Measurements from ENCODE around the gene TIMP2.
"Not testable (repeated sequence)": the region's sequence is repeated elsewhere in the genome, so short reads cannot be mapped to it uniquely, and the experiment has no call there.

The TIMP2 gene

DNA sequence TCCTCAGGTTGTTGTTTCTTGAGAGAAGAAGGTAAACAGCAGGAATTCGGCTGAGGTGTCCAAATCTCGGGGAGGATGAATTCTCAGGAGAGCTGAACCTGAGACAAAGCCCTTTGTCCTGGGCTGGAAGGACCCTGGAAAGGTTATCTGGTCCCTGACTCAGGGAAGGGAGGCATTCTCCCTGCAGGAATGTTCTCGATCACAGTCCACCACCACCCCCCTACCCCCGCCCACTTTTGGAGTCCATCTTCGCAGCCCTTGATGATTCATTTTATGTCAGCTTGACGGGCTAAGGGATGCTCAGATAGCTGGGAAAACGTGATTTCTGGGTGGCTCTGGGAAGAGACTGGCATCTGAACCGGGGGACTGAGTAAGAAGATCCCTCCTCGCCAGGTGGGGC is 20.8 kb downstream of the TIMP2 start:
- no peak for DNase-seq

DNA sequence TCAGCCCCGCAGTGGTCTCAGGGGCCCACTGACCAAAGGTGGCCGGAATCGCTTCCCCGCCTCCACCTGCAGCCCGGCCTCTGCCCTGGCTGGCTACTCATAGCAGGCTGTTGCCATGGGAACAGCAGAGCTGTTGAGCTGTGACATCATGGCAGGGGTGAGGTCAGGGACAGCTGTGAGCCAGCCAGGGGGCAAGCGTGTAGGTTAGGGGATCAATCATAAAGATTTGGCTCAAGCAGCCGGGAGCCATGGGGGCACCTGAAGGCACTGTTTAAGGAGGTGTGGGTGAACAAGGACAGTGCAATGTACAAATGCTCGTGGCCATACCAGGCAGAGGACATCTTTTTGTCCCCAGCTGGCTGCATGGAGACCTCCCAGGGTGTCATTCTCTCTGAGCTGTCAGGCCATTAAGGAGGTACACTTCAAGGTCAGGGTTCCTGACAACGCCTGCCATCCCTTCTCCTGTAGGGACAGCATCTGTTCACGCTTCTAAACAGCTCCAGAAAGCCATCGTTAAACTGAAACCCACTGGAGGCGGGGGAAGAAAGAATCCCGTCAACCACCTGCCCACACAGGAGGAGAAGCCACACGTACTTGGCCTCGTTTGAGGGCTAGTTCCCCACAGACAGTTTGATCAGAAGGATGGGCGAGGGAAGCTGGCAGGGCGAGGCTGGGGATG is 21.9 kb downstream of the TIMP2 start, which contains the start of gene CEP295NL:
Gene CEP295NL, minus strand, starts transcription at position 101 of the 679 bp plus-strand sequence. CDS start 1,373 bp downstream, outside the sequence.
- DNase-seq = peak; percentile 56

DNA sequence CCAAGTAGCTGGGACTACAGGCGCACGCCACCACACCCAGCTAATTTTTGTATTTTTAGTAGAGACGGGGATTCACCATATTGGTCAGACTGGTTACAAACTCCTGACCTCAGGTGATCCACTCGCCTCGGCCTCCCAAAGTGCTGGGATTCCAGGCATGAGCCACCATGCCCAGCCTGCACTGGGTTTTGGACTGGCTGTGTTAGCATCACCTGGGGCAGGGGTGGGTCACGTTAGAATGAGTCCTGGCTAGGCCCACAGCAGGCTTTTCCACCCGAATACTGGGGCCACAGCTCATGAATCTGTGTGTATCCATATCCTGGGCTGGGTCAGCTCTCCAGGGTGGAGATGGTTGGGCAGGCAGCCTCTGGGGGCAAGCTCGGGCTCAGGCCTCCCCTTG is 23.0 kb downstream of the TIMP2 start:
- not testable (repeated sequence) for DNase-seq

DNA sequence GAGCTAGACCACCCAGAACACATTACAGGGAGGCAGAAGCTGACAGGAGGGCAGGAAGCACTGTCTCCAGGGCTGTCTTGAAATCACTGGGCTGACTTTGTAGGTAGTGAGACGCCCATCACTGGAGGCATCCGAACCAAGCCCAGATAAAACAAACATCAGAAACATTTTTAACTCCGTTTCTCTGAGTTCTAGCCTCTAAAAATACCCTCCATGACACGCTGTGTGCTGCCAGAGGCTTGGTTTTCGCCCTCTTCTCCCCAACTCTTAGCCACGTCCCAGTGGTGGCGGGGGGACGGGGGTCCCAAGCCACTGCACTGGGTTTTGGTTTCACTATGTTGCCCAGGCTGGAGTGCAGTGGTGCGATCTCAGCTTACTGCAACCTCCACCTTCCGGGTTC is 23.4 kb downstream of the TIMP2 start:
- DNase-seq = no peak

DNA sequence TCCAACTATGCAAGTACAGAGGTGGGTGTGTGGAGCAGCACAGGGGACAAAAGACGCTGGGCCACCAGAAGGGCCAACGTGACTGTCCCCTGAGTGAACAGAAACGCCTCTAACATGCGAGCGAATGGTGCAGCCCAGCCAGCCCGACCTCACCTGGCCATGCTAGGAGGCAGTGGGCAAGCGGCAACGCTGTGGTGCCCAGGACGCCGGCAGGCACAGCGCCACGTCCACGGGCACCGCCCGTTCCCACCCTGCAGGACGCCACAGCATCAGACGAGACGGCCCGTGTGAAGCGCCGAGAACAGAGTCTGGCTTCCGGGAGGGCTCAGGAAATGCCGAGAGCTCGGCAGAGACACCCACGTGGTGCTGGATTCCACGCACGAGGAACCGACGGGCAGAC is 24.4 kb downstream of the TIMP2 start:
- no peak for DNase-seq

DNA sequence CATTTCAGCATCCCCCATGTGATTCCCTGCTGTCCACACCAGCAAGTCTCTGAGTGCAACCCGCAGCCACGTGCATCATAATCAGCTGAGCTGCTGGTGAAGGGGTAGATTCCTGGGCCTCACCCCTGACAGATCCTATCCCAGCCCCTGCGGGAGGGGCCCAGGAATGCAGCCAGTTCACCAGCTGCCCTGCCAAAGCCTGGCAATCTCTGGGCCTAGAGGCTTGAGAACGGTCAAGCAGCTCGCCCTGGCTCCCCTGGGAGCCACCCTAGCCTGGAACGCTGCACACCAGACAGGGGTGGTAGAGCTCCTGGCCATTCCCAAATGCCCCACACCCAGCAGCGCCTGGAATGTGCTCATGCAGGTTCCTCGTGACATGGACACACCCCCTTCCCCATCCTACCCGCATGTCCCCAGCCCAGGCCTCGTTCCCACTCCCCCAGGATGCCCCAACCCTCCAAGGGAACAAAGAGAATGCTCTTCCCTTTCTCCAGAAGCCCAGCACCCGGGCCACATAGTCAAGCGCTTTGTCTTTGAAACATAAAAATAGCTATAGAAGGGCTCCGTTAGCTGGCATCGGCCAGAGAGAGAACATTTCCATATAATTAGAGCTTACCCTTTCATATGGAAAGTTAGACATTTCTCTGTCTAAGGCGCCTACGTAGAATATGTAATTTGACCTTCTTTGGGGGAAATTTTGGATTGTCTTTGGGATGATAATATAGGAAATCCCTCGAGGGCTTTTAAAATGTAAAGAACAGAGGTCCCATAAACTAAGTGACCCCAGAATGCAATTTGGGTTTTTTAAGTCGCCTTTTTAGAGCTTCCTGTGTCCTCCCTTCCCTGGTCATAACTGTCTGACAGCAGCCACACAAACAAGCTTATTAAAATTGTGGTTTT is 25.6 kb downstream of the TIMP2 start:
- no peak for DNase-seq

DNA sequence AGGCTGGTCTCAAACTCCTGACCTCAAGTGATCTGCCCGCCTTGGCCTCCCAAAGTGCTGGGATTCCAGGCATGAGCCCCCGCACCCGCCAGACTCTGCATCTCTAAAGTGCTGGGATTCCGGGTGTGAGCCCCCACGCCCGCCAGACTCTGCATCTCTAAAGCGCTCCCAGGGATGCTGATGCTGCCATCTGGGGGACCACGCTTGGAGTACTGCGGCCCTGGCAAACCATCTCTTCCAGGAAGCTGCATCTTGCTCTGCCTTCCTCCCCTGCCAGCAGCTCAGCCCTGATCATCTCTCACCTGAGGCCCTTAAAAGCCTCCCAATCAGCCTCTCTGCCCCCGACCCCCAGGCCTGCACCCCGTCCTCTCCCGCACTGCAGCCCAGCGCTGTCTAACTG is 26.2 kb downstream of the TIMP2 start:
- no peak for DNase-seq

DNA sequence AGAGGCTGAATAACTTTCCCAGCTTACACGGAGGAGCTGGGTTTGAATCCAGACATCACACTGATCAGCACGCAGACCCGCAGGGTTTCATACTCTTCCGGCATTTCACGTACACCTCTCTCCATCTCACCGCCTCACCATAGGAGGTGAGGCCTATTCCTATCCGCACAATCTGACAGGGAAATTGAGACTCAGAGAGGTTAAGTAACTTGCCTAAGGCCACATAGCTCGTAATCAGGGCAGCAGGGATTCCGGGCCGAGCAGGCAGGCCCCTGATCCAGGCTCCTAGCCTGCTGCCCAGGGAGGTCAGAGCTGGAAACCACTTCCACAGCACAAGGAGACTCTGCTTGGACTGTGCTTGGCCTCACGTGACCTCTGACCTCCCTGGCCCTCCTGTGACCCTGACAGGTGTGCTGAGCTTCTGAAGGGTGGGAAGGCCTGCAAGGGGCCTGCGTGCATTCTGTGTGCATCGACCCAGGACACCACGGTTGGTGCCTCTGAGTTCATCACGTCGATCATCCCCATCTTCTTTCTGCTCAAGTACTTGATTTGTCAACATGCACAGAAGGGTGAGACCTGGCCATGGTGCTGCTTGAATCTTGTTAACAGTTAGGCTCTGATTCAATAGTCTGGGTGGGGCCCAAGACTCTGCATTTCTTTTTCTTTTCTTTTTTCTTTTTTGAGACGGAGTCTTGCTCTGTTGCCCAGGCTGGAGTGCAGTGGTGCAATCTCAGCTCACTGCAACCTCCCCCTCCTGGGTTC is 26.9 kb downstream of the TIMP2 start:
- no peak for DNase-seq

DNA sequence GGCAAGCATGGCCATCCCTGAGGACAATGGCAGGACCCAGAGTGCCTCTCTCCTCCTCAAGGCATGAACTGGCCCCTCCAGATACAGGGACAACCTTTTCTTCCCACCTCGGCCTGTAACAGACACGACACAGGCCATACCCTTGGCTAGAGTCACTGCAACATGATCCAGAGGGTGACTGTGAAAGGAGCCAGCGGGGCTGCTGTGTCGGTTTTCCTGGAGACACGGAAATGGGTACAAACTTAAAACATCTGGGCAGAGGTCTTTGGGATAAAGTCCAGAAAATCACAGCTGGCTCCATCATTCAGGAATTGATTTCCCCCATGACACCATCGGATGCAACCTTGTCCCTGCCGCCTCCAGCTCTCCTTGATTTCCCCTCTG is 27.5 kb downstream of the TIMP2 start:
- DNase-seq = no peak

DNA sequence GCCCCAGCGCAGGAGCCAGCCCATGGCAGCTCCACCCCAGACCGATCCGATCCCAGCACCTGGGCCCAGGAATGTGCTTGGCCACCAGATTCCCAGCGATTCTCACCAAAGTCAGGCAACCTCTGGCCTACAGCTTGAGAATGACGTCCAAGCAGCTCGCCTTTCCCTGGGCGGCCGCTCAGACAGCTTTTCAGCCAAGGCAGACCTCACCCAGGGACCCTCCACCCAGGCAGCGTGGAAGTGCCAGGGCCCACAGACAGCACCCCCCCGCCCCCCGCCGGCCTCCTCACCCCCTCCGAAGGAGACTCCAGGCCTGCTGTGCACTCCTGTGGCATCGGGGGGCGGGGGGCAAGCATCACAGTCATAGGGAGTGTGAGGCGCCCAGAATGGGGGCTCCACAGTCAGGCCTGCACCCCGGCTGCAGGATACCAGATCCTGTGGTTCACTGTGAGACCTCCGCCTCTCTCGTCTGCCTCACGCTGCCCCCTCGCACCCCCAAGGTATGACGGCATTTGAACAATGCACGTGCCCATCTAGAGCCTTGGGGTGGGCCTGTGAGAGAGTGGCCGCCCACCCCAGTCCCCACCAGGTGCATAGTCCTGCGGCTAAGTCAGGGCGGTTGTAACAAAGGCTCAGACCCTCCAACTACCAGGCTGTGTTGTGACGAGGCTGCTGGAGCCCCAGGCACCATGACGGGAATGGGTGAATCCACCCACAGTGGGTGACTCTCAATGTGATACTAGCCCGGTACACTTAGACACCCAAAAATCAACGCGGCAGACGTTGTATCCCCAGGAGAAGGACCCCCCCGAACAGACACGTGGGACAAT is 28.1 kb downstream of the TIMP2 start:
- no peak for DNase-seq

DNA sequence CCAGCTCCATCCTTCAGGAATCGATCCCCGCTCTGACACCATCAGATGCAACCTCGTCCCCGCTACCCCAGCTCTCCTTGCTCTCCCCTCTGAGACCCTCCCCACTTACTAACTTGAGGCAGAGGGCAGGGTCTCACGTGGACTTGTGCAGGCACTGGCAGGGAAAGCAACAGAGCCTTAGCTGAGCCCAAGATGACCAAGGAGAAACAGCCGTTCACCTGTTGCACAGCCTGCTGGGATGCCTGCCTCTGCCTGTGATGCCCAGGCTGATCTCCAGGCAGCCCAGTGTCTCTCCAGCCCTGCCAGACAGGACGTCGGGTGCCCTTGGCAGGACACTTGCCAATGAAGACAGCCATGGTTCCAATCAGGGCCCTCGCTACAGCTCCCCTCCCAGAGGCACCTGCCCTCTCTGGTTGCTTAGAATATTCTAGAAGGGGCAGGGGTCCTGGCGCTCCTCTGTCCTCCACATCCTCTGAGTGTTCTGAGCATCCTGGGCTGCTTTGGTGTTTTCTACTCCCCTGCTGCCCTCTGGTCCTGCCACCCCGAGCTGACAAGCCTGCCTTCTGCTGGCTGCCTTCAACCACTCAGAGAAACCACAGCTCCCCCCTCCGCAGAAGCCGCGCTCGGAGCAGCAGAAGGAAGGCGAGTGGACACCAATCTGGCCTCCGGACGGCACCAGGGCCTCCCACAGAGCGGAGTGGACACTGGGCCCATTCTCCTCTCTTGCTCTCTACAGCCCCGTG is 28.9 kb downstream of the TIMP2 start:
- no peak for DNase-seq

DNA sequence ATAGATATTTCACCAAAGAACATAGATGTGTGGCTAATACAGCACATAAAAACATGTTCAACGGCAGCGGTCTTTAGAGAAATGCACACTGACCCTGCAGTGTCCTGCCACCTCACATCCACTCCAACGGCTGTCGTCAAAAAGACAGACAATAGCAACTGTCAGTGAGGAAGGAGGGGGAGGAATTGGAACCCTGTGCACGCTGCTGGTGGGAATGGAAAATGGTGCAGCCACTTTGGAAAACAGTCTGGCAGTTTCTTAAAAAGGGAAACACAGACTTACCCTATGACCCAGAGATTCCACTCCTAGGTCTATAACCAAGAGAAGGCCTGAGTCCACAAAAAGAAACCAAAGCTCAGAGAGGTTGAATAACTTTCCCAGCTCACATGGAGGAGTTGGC is 29.9 kb downstream of the TIMP2 start:
- DNase-seq = no peak

DNA sequence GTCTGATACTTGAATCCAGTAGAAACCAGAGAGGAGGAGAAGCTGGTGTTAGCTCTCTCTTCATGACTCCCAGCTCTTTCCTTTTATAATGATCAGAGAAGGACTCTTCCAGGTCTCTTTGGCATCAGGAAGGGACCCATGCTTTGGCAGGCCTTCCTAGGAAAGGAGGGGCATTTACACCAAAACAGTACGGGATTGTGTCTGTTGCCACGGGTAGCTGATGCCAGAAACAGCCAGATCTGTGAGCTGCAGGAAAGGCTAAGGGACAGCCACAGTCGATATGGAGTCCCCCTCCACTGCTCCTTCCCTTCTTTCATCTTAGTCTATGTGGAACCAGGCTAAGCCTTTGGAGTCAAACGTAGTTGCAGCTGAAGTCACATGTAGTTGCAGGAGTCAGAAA is 31.5 kb downstream of the TIMP2 start:
- DNase-seq = no peak

DNA sequence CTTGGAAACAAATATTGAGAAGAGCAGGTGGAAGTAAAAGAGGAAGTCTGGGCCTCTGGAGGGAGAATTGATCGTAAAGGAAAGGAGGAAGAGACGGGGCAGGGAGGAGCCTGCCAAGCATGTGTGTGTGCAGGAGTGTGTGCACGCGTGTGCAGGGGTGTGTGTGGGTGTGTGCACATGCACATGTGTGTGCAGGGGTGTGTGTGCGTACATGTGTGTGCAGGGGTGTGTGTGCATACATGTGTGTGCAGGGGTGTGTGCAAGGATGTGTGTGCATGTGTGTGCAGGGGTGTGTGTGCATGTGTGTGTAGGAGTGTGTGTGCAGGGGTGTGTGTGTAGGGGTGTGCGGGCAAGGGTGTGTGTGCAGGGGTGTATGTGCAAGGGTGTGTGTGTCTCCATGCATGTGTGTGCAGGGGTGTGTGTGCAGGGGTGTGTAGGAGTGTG is 32.2 kb downstream of the TIMP2 start:
- no peak for DNase-seq

DNA sequence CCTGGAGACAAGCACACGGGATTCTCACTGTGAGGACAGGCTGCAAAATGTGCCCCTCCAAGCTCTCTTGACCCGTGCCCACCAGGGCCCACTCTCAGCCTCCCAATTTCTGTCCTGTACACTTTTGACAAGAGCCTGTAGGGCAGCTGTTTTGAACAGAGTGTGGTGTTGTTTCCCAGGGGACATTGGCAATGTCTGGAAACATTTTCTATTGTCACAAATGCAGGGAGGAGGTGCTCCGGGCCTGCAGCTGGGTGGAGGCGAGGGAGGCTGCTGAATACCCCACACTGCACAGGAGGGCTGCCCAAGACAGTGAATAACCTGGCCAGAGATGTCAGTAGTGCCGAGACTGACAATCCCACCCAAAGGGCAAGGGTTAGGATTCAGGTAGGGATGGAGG is 32.7 kb downstream of the TIMP2 start:
- DNase-seq = no peak

DNA sequence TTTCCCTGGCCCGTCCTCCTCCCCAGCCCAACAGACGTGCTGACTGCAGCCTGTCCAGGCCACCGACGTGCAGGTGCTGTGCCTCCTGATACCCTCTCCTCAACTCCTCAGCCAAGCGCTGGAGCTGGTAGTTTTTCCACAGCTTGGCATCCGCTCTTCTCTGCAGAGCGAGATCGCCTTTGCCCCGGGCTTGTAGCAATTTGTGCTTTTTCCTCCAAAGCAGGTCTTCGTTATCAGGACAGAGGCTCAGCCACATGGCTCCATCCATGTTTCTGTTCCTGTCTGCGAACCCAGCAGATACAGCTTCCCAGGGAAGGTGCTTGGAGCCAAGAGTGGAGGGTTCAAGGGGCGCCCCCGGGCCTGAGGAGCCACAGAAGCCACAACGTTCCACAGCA is 33.1 kb downstream of the TIMP2 start:
- DNase-seq = no peak

DNA sequence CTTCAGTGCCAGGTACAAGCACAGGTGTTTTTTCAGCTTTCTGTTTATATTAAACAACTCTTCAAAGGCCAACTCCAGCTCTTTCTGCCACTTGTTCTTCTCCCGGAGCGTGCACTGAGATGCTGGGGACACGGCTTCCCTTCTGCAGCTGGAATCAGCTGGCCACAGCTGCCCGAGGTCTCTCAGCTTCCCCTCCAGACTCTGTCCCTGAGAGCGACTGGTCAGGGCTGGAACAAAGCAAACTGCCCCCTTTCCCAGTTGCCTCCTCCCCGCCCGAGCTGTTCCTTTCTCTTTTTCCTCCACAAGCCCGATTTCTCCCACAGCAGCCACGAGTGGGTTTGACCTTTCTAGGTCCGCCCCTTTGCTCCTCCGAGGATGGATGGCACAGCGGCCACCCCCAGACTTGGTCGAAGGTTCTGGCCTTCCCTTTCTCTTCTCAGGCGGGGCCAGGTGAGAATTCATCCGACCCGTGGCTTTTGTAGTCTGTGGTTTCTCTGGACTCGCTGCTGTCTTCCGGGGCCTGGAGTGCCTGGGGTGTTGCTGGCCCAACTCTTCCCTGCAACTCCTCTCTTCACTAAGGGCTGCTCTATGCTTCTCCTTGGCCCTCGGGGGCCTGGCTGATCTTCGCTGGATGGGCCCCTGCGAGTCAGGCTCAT is 33.7 kb downstream of the TIMP2 start:
- DNase-seq = no peak

DNA sequence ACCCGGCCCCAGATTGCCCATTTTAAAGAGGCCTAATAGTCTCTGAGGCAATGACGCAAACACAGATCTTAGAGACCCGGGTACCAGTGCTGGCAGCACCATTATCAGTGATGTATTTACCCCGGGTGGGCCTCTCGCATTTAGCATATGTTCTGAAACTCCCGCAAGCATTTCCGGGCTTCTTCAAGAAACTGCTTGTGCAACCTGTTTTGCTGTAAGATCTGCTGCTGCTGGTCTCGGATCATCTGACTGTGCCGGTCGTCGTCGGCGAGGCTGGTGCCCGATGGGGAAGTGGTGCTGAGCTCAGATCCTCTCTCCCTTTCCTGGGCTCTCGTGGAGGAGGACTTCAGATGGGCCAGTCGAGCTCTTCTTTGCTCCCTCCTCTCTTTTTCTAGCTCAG is 34.7 kb downstream of the TIMP2 start:
- no peak for DNase-seq

DNA sequence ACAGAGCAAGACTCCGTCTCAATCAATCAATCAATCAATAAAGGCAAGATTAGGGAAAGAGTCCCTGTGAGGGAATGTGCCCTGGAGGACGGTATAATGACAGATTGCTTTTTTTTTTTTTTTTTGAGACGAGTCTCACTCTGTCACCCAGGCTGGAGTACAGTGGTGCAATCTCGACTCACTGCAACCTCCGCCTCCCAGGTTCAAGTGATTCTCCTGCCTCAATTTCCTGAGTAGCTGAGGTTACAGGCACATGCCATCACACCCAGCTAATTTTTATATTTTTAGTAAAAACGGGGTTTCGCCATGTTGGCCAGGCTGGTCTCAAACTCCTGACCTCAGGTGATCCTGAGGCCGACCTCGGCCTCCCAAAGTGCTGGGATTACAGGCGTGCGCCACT is 35.1 kb downstream of the TIMP2 start:
- DNase-seq = not testable (repeated sequence)

DNA sequence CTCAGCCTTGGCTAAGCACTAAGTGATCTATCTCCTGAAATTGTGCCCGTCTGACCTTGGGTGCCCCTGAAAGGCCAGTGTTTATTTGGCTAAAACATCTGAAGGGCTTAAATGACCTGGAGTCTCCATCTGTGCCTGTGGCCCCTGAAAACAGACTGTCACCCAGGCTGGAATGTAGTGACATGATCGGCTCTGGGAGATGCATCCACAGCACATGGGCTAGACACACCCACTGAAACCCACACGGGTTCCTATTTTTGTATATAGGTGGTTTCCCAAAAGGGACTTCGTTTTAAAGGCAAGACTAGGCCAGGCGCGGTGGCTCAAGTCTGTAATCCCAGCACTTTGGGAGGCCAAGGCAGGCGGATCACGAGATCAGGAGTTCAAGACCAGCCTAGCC is 35.7 kb downstream of the TIMP2 start:
- DNase-seq = no peak

DNA sequence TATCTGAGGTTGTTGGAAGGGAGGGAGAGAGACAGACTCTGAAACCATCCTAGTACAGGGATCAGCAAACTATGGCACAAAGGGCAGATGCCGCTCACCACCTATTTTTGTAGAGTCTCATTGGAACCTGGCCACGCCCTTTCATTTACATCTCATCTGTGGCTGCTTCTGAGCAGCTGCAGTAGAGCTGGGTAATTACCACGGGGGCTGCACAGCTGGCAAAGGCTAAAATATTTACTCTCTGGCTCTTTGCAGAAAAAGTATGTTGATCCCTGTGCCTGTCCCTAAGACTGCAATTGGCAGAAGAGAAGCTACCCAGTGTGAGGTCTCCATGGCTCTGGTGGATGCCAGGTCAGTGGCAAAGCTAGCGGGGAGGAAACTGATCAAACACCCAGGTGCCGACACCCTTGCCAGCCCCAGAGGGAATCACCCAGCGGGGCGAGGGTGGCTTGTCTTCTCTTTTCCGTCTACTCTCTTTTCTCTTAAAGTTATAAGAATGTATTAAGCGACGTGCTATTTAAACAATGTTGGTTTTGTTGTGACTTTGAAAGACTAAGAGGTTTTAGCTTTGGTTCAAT is 36.2 kb downstream of the TIMP2 start:
- DNase-seq = no peak
